ENCODE data around the gene BAIAP3.

BAIAP3 gene

DNA sequence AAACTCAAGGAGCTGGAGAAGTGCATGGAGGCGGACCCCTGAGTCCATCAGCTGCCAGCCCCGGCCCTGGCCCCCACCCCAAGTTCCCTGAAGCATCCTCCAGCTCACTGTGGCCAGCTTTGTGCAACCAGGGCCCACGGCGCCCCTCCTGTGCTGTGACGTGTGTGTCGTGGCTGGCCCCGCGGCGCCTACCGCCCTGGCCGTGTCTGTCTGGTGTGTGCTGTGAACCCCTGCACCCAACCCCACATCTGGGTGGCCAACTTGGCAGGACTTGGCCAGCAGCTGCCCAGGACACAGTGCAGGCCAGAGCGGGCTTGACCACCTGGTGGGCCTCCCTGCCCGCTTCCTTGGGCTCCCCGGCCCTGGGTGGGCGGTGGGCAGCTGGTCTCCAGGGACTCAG, 15.0 kb downstream of the BAIAP3 start:
- DNase-seq (ENCODE audit: low read depth in 2 of 2), result no peak

DNA sequence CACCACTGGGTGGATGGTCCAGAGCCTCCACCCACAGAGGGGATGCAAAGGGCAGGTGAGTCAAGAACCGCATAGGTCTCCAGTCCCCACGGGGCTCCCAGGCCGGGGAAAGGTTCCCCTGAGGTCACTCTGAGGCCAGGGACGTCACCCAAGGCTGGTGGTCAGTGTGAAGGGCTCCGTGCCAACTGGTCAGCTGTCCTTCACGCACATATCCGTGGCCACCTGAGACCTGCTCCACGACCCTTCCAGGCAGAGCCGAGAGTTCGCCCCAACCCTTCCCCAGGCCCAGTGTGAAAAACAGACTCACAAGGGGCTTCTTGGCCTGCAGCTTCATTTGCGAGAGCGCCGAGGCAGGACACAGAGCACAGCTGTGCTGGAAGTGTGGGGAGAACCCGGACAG, 15.5 kb downstream of the BAIAP3 start:
- DNase-seq (ENCODE audit: low read depth in 2 of 2), result no peak

DNA sequence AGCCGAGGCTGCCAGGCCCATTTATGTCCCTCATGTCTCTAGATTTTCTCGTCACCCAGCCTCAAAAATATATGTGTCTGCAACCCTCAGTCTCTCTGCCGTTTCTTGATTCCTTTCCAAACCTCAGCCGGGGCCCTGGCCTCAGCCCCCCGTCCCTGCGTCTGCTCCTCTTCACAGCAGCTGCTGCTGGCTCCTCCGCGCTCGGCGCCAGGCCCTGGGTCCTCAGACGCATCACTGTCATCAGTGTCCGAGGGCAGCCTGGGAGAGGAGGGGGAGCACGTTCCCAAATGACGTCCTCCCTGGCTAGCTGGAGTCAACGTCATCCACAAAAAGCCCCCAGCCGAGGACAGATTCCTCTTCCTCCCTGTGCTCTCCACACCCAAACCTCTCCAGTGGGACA, 15.9 kb downstream of the BAIAP3 start:
- no peak for DNase-seq (ENCODE audit: low read depth in 2 of 2)

DNA sequence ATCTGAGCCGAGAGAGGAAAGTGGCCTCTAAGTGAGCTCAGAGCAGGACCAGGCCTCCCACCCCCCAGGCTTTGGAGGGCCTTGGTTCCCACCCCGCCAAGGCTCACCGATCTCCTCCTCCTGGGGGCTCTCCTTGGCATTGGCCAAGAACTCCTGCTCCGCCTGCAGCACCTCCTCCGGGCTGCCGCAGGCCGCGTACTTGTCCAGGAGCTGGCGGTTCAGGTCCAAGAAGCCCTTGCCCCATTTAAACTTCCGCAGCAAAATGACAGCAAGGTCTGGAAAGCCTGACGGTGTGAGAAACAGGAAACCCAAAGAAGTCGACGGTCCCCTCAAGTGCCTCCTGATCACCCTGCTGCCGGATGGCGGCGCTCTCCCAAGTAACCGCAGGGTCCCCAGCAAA, 16.5 kb downstream of the BAIAP3 start:
- no peak for DNase-seq (ENCODE audit: low read depth in 2 of 2)

DNA sequence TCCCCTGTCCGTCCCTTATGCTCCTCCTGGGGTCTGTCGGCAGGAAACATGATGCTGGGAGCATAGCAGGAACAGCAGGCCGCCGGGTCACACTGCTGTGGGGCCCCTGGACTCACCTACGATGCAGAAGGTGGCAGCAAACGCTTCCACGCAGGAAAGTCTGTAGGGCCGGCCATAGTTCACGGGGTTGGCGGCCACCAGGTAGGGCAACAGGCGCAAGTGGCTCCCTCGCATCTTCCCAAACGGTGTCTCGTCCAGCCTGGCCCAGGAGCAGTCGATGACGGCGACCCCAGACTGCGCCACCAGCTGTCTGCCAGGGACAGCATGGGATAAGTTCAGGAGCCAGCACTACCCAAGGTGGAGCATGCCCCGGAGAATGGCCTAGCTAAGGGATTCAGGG, 17.2 kb downstream of the BAIAP3 start:
- no peak for DNase-seq (ENCODE audit: low read depth in 2 of 2)

DNA sequence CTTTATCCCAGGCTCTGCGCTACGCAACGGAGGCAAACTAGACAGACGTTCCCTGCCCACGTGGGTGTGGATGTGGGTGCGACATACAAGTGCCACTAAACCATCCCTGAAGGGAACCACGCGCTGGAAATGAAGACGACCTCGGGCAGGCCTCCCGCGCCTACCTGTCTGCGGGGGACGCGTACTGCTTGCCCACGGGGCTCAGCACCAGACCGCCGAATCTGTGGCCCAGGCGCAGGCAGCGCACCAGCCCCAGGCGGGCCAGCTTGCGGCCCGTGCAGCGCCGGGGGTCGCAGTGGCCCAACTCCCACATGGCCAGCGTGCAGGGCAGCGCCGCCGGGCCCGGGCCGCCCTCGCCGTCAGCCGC, 17.8 kb downstream of the BAIAP3 start:
- no peak for DNase-seq (ENCODE audit: low read depth in 2 of 2)

DNA sequence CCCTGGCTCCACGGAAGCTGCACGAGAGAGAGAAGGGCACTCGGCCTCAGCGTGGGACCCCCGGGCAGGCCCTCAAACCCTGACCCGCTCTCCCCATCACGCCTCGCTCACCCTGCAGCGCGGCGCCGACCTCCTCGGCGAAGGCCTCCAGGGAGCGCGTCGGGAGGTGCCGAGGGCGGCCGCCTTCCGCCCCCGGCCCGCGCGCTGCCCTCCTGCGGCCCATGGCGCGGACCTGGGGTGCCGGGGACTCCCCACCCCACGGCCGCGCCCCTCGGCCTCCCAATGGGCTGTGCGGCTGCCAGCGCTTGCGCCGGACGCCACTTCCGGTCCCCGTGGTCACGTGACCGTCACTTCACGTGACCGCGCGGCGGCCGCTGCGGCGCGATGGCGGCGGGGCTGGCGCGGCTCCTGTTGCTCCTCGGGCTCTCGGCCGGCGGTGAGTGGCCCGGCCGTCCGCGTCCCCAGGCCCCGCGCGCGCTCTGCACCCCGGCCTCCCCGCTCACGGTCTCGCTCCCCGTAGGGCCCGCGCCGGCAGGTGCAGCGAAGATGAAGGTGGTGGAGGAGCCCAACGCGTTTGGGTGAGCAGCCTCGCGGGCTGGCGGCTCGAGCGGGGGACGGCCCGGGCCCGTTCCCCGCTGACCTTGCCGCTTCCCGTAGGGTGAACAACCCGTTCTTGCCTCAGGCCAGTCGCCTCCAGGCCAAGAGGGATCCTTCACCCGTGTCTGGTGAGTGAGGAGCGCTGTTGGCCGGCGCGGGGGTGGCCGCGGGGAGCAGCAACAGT, 18.3 kb downstream of the BAIAP3 start, which contains the start of the genes GNPTG and TSR3:
Gene GNPTG (plus strand): TSS at position 350 of the 781 bp plus-strand sequence. CDS start 35 bp downstream, at position 385.
Gene TSR3 (minus strand): TSS at position 297 of the 781 bp plus-strand sequence. CDS start 74 bp downstream, at position 223.
- peak; percentile 71 to 78 for DNase-seq (ENCODE audit: low read depth in 2 of 2)

DNA sequence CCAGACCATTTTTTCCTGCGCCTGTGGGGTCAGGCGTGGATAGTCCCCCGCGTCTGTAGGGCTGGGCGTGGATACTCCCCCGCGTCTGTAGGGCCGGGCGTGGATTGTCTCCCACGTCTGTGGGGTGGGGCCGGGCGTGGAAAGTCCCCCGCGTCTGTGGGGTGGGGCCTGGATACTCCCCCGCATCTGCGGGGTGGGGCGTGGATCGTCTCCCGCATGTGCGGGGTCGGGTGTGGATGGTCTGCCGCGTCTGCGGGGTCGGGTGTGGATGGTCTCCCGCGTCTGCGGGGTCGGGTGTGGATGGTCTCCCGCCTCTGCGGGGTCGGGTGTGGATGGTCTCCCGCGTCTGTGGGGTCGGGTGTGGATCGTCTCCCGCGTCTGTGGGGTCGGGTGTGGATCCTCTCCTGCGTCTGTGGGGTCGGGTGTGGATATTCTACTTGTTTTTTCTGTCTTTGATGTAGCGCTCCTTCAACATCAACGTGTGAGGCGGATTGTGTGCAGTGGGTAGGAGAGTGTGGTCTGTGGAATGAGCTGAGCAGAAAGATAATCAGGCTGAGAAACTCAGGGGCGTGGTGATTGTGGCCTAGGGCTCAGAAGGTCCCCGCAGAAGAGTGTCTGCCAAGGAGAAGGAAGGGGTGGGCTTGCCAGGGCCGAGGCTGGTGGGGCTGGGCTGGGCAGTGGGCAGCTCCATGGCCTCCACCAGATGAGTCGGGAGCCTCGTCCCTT, 21.5 kb downstream of the BAIAP3 start:
- no peak for DNase-seq (ENCODE audit: low read depth in 2 of 2)

DNA sequence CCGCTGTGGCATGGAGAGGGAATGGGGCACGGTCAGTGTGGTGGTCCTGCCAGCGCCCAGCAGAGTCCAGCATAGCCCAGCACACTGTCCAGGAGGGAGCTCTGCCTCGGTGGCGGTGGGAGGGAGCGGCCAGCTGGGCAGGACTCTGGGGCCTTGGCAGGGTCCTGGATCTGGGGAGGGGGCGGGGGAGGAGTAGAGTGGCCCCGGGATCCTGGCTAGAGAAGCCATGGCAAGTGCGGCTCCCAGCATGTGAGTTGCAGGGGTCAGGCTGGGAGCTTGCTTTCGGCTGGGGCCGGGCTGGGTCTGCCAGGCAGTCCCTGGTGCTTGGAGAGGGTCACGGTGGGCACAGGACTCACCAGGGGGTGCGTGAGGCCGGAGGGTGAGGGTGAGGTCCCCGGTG, 22.1 kb downstream of the BAIAP3 start:
- no peak for DNase-seq (ENCODE audit: low read depth in 2 of 2)

DNA sequence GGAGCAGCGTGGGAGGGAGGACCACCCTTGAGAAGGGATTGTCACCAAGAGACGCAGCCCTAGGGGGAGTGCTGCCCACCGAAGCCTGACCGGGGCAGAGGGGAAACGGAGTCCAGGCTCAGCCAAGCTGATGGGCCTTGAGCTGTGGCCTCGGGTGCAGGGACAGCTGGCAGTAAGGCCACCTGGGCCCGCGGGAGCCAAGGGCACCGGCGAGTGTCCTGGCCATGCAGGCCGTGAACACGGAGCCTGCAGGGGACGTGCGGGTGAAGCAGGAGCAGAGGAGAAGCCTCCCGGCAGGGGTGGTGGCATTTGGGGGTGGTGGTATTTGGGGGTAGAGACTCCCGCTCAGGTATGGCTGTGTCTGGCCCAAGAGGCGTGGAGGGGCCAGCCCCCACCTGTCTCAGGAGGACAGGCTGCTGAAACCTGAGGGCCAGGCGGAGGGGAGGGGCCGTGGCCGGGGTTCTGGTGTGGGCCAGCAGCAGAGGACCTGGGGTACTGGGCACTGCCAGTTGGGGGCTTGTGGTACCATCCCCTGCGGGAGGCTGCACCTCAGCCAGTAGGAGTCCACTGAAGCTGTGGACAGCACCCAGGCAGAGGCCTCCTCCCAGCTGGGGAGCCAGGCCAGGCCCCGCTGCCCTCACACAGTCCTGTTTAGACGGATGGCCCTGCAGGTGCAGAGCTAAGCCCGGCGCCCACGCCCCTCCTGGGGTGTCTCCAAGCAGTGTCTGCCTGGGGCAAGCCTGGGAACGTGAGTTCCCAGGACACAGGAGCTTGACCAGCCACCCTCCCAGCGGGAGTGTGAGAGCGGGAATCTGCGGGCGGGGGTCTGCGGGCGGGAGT, 22.8 kb downstream of the BAIAP3 start:
- no peak for DNase-seq (ENCODE audit: low read depth in 2 of 2)

DNA sequence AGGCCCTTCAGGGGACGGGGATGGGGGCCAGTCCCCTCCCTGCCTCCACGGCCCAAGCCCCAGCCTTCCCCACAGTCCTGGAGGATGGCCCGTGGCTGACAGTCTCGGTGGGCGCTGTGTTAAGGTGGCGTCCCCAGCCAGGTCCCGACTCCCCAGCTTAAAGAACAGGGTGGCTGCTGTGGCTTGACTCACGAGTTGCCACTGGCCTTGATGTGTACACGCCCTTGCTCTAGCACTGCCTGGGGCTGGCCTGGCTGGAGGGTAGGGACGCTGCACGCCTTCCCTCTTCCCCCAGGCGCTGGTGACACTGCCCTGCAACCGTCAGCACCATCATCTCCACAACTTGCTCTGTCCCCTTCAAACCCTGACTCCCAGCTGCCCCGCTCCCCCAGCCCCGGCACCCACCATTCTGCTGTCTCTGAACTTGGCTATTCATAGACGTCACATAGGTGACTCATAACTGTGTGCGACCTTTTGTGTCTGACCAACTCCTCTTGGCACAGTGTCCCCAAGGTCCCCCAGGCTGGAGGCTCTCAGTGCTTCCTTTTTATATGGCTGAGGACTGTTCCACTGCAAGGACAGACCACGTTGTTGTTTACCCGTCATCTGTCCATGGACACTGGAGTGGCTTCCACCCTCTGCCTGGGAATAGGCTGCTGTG, 24.6 kb downstream of the BAIAP3 start:
- no peak for DNase-seq (ENCODE audit: low read depth in 2 of 2)

DNA sequence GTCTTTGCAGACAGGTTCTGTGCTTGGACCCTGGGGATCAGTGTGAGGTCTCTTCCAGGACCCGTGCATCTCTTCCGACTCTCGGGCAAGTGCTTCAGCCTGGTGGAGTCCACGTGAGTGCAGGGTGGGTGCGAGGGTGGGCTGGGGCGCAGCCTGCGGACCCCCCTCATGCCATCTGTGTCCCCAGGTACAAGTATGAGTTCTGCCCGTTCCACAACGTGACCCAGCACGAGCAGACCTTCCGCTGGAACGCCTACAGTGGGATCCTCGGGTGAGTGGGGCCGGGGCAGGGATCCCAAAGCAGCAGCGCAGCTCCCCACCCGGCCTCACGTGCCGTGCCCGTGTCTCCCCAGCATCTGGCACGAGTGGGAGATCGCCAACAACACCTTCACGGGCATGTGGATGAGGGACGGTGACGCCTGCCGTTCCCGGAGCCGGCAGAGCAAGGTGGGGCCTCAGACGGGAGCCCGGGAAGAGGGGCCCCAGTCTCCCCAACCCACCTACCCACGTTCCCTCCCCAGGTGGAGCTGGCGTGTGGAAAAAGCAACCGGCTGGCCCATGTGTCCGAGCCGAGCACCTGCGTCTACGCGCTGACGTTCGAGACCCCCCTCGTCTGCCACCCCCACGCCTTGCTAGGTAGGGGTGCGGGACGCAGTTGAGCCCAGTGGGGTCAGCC, 28.4 kb downstream of the BAIAP3 start:
- DNase-seq (ENCODE audit: low read depth in 2 of 2), result no peak

DNA sequence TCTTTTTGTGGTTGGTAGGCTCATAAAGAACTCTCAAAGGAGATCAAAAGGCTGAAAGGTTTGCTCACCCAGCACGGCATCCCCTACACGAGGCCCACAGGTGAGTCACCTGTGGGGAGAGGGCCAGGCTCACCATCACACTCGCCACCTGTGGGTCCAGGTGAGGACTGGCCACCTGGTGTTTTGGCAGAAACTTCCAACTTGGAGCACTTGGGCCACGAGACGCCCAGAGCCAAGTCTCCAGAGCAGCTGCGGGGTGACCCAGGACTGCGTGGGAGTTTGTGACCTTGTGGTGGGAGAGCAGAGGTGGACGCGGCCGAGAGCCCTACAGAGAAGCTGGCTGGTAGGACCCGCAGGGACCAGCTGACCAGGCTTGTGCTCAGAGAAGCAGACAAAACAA, 29.4 kb downstream of the BAIAP3 start:
- DNase-seq (ENCODE audit: low read depth in 2 of 2), result no peak

DNA sequence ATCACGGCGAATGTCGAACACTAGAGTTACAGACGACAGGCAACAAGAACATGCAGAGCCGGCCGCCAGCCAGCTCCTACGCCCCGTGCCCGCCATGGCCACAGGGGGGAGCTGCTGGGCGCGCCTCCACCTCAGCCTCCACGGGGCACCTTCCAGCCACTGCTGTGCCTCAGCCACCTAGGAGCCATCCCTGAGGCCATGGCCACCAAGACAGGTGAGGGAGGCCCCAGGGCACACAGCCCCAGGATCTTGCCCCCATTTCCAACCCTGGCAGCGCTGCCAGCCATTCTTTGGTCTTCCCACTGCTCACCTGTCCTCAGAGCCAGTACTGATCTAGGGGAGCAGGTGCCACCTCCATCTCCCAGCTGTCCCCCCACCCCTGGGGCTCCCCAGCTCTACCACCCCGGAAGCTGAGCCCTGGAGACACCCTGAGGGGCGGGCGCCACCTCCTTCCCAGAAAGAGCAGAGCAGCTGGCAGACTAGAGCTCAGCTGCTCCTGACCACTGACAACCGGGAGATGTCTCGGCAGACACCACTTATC, 30.1 kb downstream of the BAIAP3 start:
- DNase-seq (ENCODE audit: low read depth in 2 of 2), result peak; percentile 26 to 49

DNA sequence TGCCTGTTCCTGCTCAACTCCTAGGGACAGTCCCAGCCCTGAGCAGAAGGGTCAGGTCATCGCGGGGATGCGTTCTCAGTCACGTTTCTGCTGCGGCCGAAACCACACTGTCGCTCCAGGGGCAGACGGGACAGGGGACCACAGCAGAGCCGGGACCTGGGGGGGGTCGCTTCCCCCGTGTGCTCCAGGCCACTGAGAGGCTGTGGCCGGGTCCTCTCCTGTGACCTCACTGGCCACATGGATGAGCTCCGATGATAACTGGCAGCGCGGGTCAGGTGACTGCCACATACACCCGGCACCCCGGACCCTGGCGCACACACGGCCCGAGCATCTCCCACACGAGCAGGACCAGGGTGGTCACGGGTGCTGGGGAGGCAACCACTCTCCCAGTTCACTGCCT, 31.1 kb downstream of the BAIAP3 start:
- no peak for DNase-seq (ENCODE audit: low read depth in 2 of 2)

DNA sequence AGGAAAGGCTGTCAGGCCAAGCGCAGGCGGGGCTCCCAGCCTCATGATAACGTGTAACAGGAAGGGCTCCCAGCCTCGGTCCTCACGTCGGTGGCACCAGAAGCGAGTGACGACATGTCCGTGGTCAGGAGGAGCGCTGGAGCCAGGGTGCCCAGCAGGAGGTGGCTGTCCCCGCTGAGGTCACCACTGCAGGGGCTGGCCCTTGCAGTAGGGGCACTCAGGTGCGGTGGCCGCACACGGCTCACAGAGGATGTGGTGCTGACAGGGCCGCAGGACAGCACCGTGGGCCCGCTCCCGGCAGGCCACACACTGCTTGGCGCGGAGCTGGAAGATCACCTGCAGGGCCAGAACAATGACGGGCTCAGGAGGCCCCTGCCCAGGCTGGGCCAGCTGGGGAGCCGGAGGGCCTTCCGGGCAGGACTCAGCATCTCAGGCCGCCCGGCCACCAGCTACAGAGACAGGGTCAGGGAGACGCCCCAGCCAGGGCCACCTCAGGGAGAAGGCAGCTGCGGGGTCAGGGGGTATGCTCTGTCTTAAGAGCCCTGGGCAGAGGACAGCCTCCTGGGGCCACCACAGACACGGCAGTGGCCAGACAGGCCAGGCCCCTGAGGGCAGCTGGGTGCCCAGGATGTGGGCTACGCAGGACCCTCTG, 32.7 kb downstream of the BAIAP3 start:
- DNase-seq (ENCODE audit: low read depth in 2 of 2), result no peak

DNA sequence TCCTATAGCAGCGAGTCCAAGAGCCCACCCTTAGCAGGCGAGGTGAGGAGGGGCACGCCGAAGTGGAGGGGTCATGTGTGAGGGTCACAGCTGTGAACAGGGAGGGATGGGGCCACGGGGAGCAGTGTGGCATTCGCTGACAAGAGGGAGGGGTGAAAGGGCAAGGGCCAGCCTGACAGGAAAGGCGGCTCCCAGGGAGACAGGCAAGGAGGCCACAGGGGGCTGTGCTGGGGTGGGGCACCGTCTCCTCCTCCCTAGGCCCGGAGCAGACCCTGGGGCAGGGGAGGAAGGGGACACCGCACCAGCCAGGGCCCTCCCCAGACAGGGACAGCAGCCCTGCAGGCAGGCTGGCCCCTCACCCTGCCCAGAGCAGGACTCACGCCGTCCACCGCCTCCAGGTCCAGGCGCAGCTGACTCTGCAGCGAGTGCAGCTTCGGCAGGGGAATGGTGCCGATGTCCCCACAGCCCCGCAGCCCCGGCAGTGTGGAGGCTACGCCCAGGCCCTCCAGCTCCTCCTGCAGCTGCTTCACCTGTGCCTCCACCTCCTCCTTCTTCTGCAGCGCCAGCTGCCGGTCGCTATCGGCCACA, 33.4 kb downstream of the BAIAP3 start:
- DNase-seq (ENCODE audit: low read depth in 2 of 2), result no peak

DNA sequence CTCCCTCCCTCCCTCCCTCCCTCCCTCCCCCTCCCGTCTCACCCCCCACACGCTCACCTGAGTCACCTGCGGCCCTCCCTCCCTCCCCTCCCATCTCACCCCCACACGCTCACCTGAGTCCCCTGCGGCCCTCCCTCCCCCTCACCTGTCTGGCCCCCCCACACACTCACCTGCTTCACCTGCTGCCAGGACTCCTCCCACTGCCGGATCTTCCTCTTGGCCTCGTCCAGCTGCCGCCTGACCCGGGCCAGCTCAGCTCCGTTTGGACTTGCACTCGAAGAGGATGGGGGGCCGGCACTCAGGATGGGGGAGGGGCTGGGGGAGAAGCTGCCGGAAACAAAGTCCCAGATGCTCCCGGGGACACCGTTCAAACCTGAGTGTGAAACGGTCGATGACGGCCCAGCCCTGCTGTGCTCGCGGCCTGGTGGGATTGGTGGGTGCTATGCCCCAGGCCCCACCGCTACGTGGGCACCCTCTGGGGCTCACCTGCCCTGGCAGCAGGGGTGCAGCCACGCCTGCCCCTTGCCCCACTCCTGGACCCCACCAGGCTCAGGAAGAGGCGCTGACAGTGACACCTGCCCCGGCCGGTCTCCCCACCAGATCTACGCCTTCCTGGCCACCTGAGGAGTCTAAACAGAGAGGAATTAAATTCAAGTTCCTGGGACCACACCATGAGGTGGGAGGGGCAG, 34.2 kb downstream of the BAIAP3 start:
- no peak for DNase-seq (ENCODE audit: low read depth in 2 of 2)

All from stimulated activated CD8-positive, alpha-beta memory T cell treated with anti-CD3 and anti-CD28 coated beads, Interleukin-2, amount 100 ng/mL, for 1 hour (primary cell).